H9 (cell line): Measurements from ENCODE around the gene LRRC3. TPM values are rescaled to one million over a fixed set of nuclear protein-coding genes. Genes with fewer than 3 reads are reported as not detected.

ENCODE experiments used
- DNase-seq: peaks from one replicate; pipeline ENCODE4 v3.0.0-alpha.2; 2017
- H2AFZ ChIP-seq: one replicate; pipeline ENCODE4 v1.6.1; 2013; ENCODE audit warnings: mild to moderate bottlenecking, low read length, control low read depth, moderate library complexity
- H2AK5ac ChIP-seq: 2 replicates; pipeline ENCODE4 v1.6.1; 2013; ENCODE audit warnings: low read length, control low read depth, mixed read lengths; ENCODE audit not compliant: insufficient read length
- H2BK120ac ChIP-seq: one replicate; pipeline ENCODE4 v1.6.1; 2013; ENCODE audit warnings: low read depth, mild to moderate bottlenecking, low read length, control low read depth, inconsistent platforms; ENCODE audit not compliant: poor library complexity, severe bottlenecking
- H2BK12ac ChIP-seq: 2 replicates; pipeline ENCODE4 v1.6.1; 2013; ENCODE audit warnings: low read length, control low read depth, mixed read lengths, low read depth; ENCODE audit not compliant: insufficient read length
- H2BK15ac ChIP-seq: 2 replicates; pipeline ENCODE4 v1.6.1; 2013; ENCODE audit warnings: low read depth, low read length, control low read depth
- H2BK20ac ChIP-seq: one replicate; pipeline ENCODE4 v1.6.1; 2013; ENCODE audit warnings: low read depth, mild to moderate bottlenecking, low read length, control low read depth, inconsistent platforms; ENCODE audit not compliant: poor library complexity, severe bottlenecking
- H2BK5ac ChIP-seq: 2 replicates; pipeline ENCODE4 v1.6.1; 2013; ENCODE audit warnings: low read length, control low read depth, mixed read lengths; ENCODE audit not compliant: insufficient read length
- H3K14ac ChIP-seq: 2 replicates; pipeline ENCODE4 v1.6.1; 2013; ENCODE audit warnings: low read length, control low read depth; ENCODE audit not compliant: insufficient read depth
- H3K18ac ChIP-seq: 2 replicates; pipeline ENCODE4 v1.6.1; 2013; ENCODE audit warnings: low read depth, mild to moderate bottlenecking, mixed read lengths, low read length, control low read depth; ENCODE audit not compliant: insufficient read length
- H3K23ac ChIP-seq: 2 replicates; pipeline ENCODE4 v1.6.1; 2013; ENCODE audit warnings: low read length, control low read depth, mixed read lengths, low read depth; ENCODE audit not compliant: insufficient read length
- H3K23me2 ChIP-seq: 2 replicates; pipeline ENCODE4 v1.6.1; 2013; ENCODE audit warnings: low read depth, mild to moderate bottlenecking, mixed read lengths, low read length, control low read depth; ENCODE audit not compliant: insufficient read length, poor library complexity, severe bottlenecking
- H3K27ac ChIP-seq: 2 replicates; pipeline ENCODE4 v1.5.1; 2013; ENCODE audit warnings: low read length, control low read depth, mixed read lengths, low read depth; ENCODE audit not compliant: insufficient read length
- H3K27me3 ChIP-seq: 2 replicates; pipeline ENCODE4 v1.6.1; 2013; ENCODE audit warnings: low read length, control low read depth, inconsistent platforms; ENCODE audit not compliant: insufficient read depth
- H3K4ac ChIP-seq: 2 replicates; pipeline ENCODE4 v1.6.1; 2013; ENCODE audit warnings: low read depth, mild to moderate bottlenecking, control low read depth, inconsistent platforms, low read length, moderate library complexity
- H3K4me1 ChIP-seq: 2 replicates; pipeline ENCODE4 v1.6.1; 2013; ENCODE audit warnings: low read length, control low read depth, inconsistent platforms; ENCODE audit not compliant: insufficient read depth
- H3K4me2 ChIP-seq: 2 replicates; pipeline ENCODE4 v1.6.1; 2013; ENCODE audit warnings: low read length, control low read depth, mixed read lengths; ENCODE audit not compliant: insufficient read length, insufficient read depth
- H3K56ac ChIP-seq: 2 replicates; pipeline ENCODE4 v1.6.1; 2013; ENCODE audit warnings: low read depth, mild to moderate bottlenecking, mixed read lengths, low read length, control low read depth; ENCODE audit not compliant: insufficient read length
- H3K79me1 ChIP-seq: 2 replicates; pipeline ENCODE4 v1.6.1; 2013; ENCODE audit warnings: low read depth, mild to moderate bottlenecking, moderate library complexity, low read length, control low read depth, inconsistent platforms; ENCODE audit not compliant: insufficient read depth, poor library complexity, severe bottlenecking
- H3K79me2 ChIP-seq: 2 replicates; pipeline ENCODE4 v1.6.1; 2013; ENCODE audit warnings: low read length, control low read depth, inconsistent platforms; ENCODE audit not compliant: insufficient read depth
- H3K9ac ChIP-seq: 2 replicates; pipeline ENCODE4 v1.6.1; 2013; ENCODE audit warnings: low read length, control low read depth, mixed read lengths; ENCODE audit not compliant: insufficient read length; ENCODE audit errors: extremely low read depth
- H3K9me3 ChIP-seq: one replicate; pipeline ENCODE4 v1.6.1; 2013; ENCODE audit warnings: low read depth, low read length, inconsistent platforms; ENCODE audit not compliant: control insufficient read depth
- H3T11ph ChIP-seq: one replicate; pipeline ENCODE4 v1.6.1; 2013; ENCODE audit warnings: mild to moderate bottlenecking, low read length, control low read depth, inconsistent platforms
- H4K20me1 ChIP-seq: one replicate; pipeline ENCODE4 v1.6.1; 2013; ENCODE audit not compliant: control insufficient read depth, insufficient read length, insufficient read depth
- H4K5ac ChIP-seq: 2 replicates; pipeline ENCODE4 v1.6.1; 2013; ENCODE audit warnings: low read depth, mild to moderate bottlenecking, mixed read lengths, low read length, control low read depth; ENCODE audit not compliant: insufficient read length
- H4K8ac ChIP-seq: replicated peaks from 2 replicates; pipeline ENCODE4 v1.6.1; 2013; ENCODE audit warnings: low read length, control low read depth, mixed read lengths, low read depth; ENCODE audit not compliant: insufficient read length
- H4K91ac ChIP-seq: 2 replicates; pipeline ENCODE4 v1.6.1; 2013; ENCODE audit warnings: low read depth, mild to moderate bottlenecking, moderate library complexity, mixed read lengths, low read length, control low read depth; ENCODE audit not compliant: insufficient read length
- H3K27ac Mint-ChIP-seq, 3 experiments: 2 replicates in 2 of 3; 3 replicates in 1 of 3; pipeline ENCODE4 v1.8.0; 2020 to 2021; ENCODE audit warnings: mixed read lengths in 3 of 3, mild to moderate bottlenecking in 1 of 3, moderate library complexity in 1 of 3
- H3K27me3 Mint-ChIP-seq: 2 replicates; pipeline ENCODE4 v1.8.0; 2021; ENCODE audit warnings: low read depth, mild to moderate bottlenecking, moderate library complexity, mixed read lengths
- H3K36me3 Mint-ChIP-seq, 3 experiments: 2 replicates in 2 of 3; 3 replicates in 1 of 3; pipeline ENCODE4 v1.8.0; 2020 to 2021; ENCODE audit warnings: low read depth in 3 of 3, mixed read lengths in 3 of 3; ENCODE audit not compliant: insufficient read depth in 1 of 3
- H3K4me1 Mint-ChIP-seq, 2 experiments: 2 replicates each; pipeline ENCODE4 v1.8.0; 2020; ENCODE audit warnings: mixed read lengths in 2 of 2
- H3K4me3 Mint-ChIP-seq, 2 experiments: 2 replicates in 1 of 2; 3 replicates in 1 of 2; pipeline ENCODE4 v1.8.0; 2020 to 2021; ENCODE audit warnings: mild to moderate bottlenecking in 2 of 2, mixed read lengths in 2 of 2, moderate library complexity in 1 of 2
- H3K9me3 Mint-ChIP-seq, 2 experiments: 2 replicates in 1 of 2; 3 replicates in 1 of 2; pipeline ENCODE4 v1.8.0; 2020; ENCODE audit warnings: mild to moderate bottlenecking in 2 of 2, mixed read lengths in 2 of 2, moderate library complexity in 1 of 2
- WGBS: extraction: QIAGEN DNeasy Blood & Tissue Kit; methylation state at CpG from one replicate; pipeline ENCODE4 v1.1.7; 2013; ENCODE audit warnings: missing lambda C conversion rate, low lambda C conversion rate, mixed read lengths; ENCODE audit not compliant: insufficient read length; ENCODE audit errors: extremely low coverage; 5-methylcytosine and 5-hydroxymethylcytosine counted together
- total RNA-seq: library from RNA; stranded (reverse); gene quantifications from 2 replicates; pipeline ENCODE4 v1.2.1, GENCODE V29; 2021
- TF ChIP-seq, protein P1 (sequence below): fragments of 200-600 bp; sonication (generic); conservative IDR thresholded peaks from 3 replicates; pipeline ENCODE4 v1.8.0; 2021; ENCODE audit warnings: antibody characterized with exemption, mild to moderate bottlenecking

The LRRC3 gene
- total RNA-seq, 1 experiment from 2014 or later, result 3.1 TPM

DNA sequence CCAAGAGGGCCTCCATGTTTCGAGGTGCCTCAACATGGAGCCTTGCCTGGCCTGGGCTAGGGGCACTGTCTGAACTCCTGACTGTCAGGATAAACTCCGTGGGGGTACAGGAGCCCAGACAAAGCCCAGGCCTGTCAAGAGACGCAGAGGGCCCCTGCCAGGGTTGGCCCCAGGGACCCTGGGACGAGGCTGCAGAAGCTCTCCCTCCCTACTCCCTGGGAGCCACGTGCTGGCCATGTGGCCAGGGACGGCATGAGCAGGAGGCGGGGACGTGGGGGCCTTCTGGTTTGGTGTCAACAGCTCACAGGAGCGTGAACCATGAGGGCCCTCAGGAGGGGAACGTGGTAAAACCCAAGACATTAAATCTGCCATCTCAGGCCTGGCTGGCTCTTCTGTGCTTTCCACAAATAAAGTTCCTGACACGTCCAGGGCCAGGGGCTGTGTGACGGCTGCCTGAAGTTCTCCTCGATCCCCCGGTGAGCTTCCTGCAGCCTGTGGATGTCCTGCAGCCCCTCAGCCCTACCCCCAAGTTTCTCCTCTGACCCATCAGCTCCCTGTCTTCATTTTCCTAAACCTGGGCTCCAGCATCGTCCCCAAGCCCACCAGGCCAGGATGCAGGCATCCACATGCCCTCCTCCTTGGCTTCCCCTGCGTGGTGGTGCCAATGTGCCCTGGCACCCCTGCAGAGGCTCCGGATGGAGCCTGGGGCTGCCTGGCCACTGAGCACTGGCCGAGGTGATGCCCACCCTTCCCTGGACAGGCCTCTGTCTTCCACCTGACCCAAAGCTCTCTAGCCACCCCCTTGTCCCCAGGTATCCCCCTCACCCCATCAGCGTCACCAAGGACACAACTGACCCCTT lies 12.8 kb upstream of the LRRC3 start:
- Histone ChIP-seq H4K5ac (no peak overlapping the region), H3K56ac (no peak overlapping the region), H2AK5ac (no peak overlapping the region), H3K27ac (no peak overlapping the region), H3K18ac (no peak overlapping the region), H2BK20ac (no peak overlapping the region), H3K23me2 (no peaks in the 10 kb centered on the region), H3K79me1 (no peaks in the 10 kb centered on the region), H3K79me2 (no peaks in the 10 kb centered on the region), H3K4me1 (no peaks in the 10 kb centered on the region), H3K4me2 (no peak overlapping the region), H3K9ac (no peak overlapping the region), H2BK120ac (no peak overlapping the region), H4K20me1 (no peaks in the 10 kb centered on the region), H2BK5ac (no peak overlapping the region), H3T11ph (no peak overlapping the region), H2BK12ac (no peak overlapping the region), H2BK15ac (no peak overlapping the region), H2AFZ (no peak overlapping the region), H4K91ac (no peak overlapping the region), H3K27me3 (no peaks in the 10 kb centered on the region), H3K14ac (no peak overlapping the region), H3K9me3 (no peaks in the 10 kb centered on the region), H3K4ac (no peak overlapping the region), H4K8ac (no peak overlapping the region), H3K23ac (no peak overlapping the region)
- Mint-ChIP-seq H3K4me1 (0 out of 4 replicates have a peak, but pooled peaks cover 2 to 5% of the 10 kb centered on the region in 2 experiments), H3K36me3 (no peaks in the 10 kb centered on the region; a peak in 1 of 7 replicates), H3K27me3 (no peaks in the 10 kb centered on the region; the same call in 1 of the 2 replicates), H3K9me3 (no peaks in the 10 kb centered on the region), H3K27ac (no peak overlapping the region), H3K4me3 (no peak overlapping the region)
- no CpG with 5 or more reads among the region's 19 CpGs for WGBS
- TF ChIP-seq, protein P1, sequence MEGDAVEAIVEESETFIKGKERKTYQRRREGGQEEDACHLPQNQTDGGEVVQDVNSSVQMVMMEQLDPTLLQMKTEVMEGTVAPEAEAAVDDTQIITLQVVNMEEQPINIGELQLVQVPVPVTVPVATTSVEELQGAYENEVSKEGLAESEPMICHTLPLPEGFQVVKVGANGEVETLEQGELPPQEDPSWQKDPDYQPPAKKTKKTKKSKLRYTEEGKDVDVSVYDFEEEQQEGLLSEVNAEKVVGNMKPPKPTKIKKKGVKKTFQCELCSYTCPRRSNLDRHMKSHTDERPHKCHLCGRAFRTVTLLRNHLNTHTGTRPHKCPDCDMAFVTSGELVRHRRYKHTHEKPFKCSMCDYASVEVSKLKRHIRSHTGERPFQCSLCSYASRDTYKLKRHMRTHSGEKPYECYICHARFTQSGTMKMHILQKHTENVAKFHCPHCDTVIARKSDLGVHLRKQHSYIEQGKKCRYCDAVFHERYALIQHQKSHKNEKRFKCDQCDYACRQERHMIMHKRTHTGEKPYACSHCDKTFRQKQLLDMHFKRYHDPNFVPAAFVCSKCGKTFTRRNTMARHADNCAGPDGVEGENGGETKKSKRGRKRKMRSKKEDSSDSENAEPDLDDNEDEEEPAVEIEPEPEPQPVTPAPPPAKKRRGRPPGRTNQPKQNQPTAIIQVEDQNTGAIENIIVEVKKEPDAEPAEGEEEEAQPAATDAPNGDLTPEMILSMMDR, result no peak
- DNase-seq, result no peak
